ENCODE measurements around the gene F11.
"Not testable (repeated sequence)": the region's sequence is repeated elsewhere in the genome, so short reads cannot be mapped to it uniquely, and the experiment has no call there.

Gene F11

DNA sequence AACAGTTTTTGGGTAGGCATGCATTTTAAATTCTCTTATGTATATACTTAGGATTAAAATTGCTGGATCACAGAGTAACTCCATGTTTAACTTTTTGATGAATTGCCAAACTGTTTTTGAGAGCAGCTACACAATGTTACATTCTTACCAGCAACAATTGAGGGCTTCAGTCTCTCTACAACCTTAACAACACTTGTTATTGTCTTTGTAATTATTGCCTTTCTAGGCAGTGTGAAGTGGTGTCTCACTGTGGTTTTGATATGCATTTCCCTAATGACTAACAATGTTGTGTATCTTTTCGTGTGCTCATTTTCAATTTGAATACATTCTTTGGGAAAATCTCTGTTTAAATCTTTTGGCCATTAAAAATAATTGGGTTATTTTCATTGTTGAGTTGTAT, 17.3 kb upstream of the F11 start:
- H3K4me3 ChIP-seq (ENCODE audit: low read depth, low read length): no peak overlapping the region
- no peak for DNase-seq (ENCODE audit: low read depth)

DNA sequence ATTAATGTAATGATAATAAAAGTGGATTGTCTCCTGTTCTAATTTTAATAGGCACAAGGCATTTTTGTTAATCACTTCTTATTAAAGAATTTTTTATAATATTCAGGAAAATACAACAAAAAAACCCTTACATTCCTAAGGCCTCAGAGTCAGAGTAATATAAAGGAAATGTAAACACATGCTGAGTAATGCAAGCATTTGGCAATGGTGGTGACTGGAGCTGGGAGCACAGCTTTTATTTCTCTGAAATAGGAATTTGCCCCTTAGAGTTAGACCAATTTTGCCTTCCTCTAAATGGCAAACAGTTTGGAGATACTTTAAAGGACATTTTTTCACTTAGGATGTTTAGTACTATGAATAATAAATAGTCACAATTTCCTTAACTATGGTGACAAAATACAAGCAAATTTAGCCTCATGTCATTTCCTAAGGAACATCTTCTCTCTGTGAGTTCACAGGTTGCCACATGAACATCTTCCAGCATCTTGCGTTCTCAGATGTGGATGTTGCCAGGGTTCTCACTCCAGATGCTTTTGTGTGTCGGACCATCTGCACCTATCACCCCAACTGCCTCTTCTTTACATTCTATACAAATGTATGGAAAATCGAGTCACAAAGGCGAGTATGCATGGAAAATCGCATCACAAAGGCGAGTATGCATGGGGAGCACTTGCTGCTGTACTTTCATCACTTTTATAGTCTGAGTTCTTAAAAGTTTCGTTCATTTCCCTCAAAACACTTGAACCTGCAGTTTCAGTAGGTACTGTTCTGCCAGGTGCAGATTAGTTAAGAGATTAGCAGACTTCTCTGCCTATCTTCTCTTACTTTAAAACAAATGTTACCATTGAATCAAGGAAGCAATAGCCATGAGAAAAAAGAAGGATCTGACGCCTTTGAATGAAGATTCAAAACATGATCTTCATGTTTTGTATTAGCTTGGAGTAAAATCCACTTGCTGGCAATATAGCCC, 15.9 kb upstream of the F11 start:
- H3K4me3 ChIP-seq (ENCODE audit: low read depth, low read length): no peak overlapping the region
- peak; percentile 6 for DNase-seq (ENCODE audit: low read depth)

- no peak for DNase-seq (ENCODE audit: low read depth)
- no peak overlapping the region for H3K4me3 ChIP-seq (ENCODE audit: low read depth, low read length)
These were observed 15.2 kb upstream of the F11 start for GRCh38 chr4:186250760-186251159.

DNA sequence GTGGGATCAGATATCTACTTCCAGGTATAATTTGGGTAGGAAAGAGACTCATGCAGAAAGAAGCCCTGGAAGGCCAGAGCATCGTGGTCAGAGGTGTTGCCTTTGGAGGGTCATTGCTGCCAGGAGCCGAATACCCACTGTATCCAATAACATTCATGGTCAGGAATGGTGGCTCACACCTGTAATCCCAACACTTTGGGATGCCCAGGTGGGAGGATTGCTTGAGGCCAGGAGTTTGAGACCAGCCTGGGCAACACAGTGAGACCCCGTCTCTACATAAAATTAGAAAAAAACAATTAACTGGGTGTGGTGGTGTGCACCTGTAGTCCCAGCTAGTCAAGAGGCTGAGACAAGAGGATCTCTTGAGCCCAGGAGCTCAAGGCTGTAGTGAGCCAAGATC, 10.9 kb upstream of the F11 start:
- H3K4me3 ChIP-seq (ENCODE audit: low read depth, low read length): no peak overlapping the region
- no peak for DNase-seq (ENCODE audit: low read depth)

GRCh38 chr4:186258216-186258811, 7.7 kb upstream of the F11 start:
- H3K4me3 ChIP-seq (ENCODE audit: low read depth, low read length): no peak overlapping the region
- DNase-seq (ENCODE audit: low read depth): no peak

- DNase-seq (ENCODE audit: low read depth): no peak
These were observed 5.9 kb upstream of the F11 start for GRCh38 chr4:186260117-186260503.

DNA sequence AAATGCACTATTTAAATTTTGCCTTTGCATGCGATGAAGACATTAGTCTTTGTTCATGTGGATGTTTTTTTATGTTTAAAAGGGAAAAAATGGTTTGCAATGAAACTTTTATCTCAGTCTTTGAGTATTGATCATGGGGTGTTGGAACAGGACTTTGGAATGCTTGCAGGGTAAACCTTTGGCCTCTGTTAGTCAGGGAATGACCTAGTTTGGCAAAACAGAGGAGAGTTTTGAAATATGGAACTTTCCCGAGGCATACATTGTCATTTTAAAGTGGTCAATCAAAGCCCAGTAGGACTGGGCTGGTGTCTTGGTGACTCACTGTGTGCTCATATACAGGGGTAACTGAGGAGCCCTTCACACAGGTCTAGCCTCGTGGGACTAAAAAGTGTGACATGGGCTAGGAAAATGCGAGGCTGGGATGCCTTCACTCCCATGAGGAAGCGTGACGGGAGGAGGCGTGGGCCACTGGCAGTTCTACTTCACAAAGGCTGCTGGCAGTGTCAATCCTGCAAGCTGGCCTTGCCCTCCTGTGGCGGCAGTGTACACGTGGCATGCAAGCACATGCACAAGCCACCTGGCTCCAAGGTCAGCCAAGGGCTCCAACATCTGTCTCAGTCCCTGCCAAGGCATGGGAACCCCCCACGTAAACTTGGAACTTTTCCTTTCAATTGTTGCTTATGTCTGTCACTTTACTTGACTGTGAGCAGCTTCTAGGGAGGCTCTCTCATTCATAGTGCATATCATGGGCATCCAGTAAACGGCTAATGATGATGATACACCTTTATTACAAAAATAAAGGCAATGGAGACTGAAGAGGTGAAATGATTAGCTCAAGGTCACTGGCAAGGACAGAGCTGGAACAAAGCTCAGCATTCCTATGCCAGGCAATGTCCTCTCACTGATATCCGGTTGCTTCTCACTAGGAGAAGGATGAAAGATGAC, 5.2 kb upstream of the F11 start:
- DNase-seq (ENCODE audit: low read depth): no peak
- H3K4me3 ChIP-seq (ENCODE audit: low read depth, low read length): no peak overlapping the region

More at GRCh38 chr4:186260117-186260503, 5.9 kb upstream of the F11 start:
- no peak overlapping the region for H3K4me3 ChIP-seq (ENCODE audit: low read depth, low read length)

GRCh38 chr4:186264660-186265059, 1.3 kb upstream of the F11 start:
- no peak overlapping the region for H3K4me3 ChIP-seq (ENCODE audit: low read depth, low read length)
- DNase-seq (ENCODE audit: low read depth): no peak

DNA sequence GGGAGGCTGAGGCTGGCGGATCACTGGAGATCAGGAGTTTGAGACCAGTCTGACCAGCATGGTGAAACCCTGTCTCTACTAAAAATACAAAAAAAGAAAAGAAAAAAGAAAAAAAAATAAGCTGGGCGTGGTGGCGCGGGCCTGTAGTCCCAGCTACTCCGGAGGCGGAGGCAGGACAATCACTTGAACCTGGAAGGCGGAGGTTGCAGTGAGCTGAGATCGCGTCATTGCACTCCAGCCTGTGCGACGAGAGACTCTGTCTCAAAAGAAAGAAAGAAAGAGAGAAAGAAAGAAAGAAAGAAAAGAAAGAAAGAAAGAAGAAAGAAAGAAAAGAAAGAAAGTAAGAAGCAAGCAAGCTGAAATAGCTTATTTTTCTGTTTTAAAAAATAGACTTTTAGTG, 739 bp upstream of the F11 start:
- H3K4me3 ChIP-seq (ENCODE audit: low read depth, low read length); DNase-seq (ENCODE audit: low read depth): not testable (repeated sequence)

- no peak for DNase-seq (ENCODE audit: low read depth)
- no peak overlapping the region for H3K4me3 ChIP-seq (ENCODE audit: low read depth, low read length)
These were observed 904 bp downstream of the F11 start for GRCh38 chr4:186266729-186267456.

DNA sequence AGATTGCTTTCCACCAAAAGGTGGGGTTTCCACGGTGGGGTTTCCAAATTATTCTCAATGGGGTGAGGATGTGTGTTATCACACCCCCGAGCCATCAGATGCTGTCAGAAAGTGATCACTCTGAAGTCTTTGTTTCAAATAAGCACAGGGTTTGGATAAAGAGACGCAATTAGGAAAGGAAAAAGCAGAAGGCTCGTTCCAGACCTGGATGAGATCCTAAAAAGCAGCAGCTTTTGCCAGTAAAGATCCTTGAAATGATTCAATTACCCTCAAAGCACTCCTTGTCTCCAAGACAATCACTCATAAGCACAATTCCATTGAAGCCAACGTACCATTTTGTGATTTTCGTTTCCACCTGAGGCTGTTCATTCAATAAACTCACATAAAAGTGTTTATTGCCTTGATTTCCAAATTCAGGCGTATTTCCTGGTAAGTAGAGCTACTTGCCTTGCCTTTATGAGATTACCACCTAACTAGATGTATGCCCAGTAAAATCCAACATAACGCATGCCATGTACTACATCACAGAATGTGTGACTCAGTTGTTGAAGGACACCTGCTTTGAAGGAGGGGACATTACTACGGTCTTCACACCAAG, 5.2 kb downstream of the F11 start:
- H3K4me3 ChIP-seq (ENCODE audit: low read depth, low read length): no peak overlapping the region
- DNase-seq (ENCODE audit: low read depth): no peak

DNA sequence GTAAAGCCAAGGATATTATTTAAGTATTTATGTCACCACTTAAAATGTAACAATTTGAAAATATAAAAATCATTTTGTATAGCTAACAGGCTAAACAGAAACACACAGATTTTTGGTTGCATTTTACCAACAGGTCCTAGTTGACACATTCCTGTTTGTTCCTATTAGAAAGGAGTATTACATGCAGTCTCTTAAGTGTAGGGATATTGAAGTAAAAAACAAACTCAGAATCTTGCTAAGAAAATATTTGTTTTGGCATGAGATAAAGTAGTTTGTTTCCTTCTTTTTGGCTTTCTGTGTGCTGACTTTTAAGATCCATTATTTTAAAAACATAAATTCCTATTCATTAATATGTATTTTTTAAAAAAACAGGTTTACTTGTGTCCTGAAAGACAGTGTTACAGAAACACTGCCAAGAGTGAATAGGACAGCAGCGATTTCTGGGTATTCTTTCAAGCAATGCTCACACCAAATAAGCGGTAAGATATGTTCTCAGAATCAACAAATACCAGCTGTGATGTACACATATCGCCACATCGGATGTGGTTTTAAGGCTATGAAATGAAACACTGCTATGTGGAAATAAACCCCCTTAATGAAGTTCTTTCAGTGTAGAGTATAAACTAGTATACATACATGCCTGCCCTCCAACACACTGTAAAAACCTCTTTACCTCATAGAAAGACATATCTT, 6.9 kb downstream of the F11 start:
- DNase-seq (ENCODE audit: low read depth): no peak
- H3K4me3 ChIP-seq (ENCODE audit: low read depth, low read length): no peak overlapping the region

DNA sequence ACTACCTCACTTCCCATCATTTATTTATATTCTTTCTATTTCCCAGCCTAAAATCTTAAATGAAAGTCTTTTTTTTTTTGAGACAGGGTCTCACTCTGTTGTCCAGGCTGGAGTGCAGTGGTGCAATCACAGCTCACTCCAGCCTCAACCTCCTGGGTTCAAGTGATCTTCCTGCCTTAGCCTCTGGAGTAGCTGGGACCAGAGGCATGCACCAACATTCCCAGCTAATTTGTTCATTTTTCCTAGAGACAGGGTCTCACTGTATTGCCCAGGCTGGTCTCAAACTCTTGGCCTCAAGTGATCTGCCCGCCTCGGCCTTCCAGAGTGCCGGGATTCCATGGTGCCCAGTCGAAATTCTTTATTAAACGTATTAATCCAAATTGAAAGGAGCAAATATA, 7.4 kb downstream of the F11 start:
- not testable (repeated sequence) for DNase-seq (ENCODE audit: low read depth); H3K4me3 ChIP-seq (ENCODE audit: low read depth, low read length)

GRCh38 chr4:186283311-186283710, 17.3 kb downstream of the F11 start:
- DNase-seq (ENCODE audit: low read depth): no peak
- H3K4me3 ChIP-seq (ENCODE audit: low read depth, low read length): no peak overlapping the region

GRCh38 chr4:186285147-186285546, 19.2 kb downstream of the F11 start:
- H3K4me3 ChIP-seq (ENCODE audit: low read depth, low read length): no peak overlapping the region
- DNase-seq (ENCODE audit: low read depth): no peak

GRCh38 chr4:186286581-186286980, 20.6 kb downstream of the F11 start:
- no peak for DNase-seq (ENCODE audit: low read depth)
- no peak overlapping the region for H3K4me3 ChIP-seq (ENCODE audit: low read depth, low read length)

- no peak overlapping the region for H3K4me3 ChIP-seq (ENCODE audit: low read depth, low read length)
- no peak for DNase-seq (ENCODE audit: low read depth)
These were observed 25.4 kb downstream of the F11 start for GRCh38 chr4:186291256-186291890.

- no peak overlapping the region for H3K4me3 ChIP-seq (ENCODE audit: low read depth, low read length)
- no peak for DNase-seq (ENCODE audit: low read depth)
These were observed 28.2 kb downstream of the F11 start for GRCh38 chr4:186294160-186294559.
